Cardiac muscle cell (in vitro differentiated cells and primary cell): ENCODE data around the gene HOXA7. TPM values are rescaled to one million over a fixed set of nuclear protein-coding genes. Genes with fewer than 3 reads are reported as not detected.

Experiments used
- DNase-seq, 2 donors: peaks; one replicate each; pipeline versions ENCODE4 v3.0.0 to v3.0.0-alpha.2; 2010 to 2017; ENCODE audit warnings: low read depth in 1 of 2, low spot score in 1 of 2
- H3K27ac ChIP-seq: fragments of 200-600 bp; sonication (generic); 2 replicates; pipeline ENCODE4 v1.5.1; 2016
- H3K27me3 ChIP-seq: fragments of 200-600 bp; sonication (generic); 2 replicates; pipeline ENCODE4 v1.6.0; 2016; ENCODE audit warnings: control low read depth
- H3K36me3 ChIP-seq: fragments of 200-600 bp; sonication (generic); 2 replicates; pipeline ENCODE4 v1.5.1; 2016; ENCODE audit warnings: control low read depth
- H3K4me1 ChIP-seq: fragments of 200-600 bp; sonication (generic); 2 replicates; pipeline ENCODE4 v1.8.1; 2017; ENCODE audit warnings: low read depth, mild to moderate bottlenecking, mixed run types
- H3K4me3 ChIP-seq: fragments of 200-600 bp; sonication (generic); 2 replicates; pipeline ENCODE4 v1.5.1; 2016; ENCODE audit warnings: mild to moderate bottlenecking
- H3K9me3 ChIP-seq: fragments of 200-600 bp; sonication (generic); 2 replicates; pipeline ENCODE4 v1.5.1; 2017; ENCODE audit warnings: low read depth, mild to moderate bottlenecking, control low read depth
- polyA plus RNA-seq: library from polyadenylated mRNA; unstranded; fragments of >200 nt; fragmentation: Nextera tagmentation; extraction: Ambion mirVana; gene quantifications from 2 replicates; pipeline ENCODE4 v1.2.1, GENCODE V29; 2016
- total RNA-seq: library from RNA; depleted of rRNA; stranded (reverse); fragments of >200 nt; gene quantifications from 2 replicates; pipeline ENCODE4 v1.2.3, GENCODE V29; 2016
- TF ChIP-seq, protein P1 (sequence below): IDR thresholded peaks from 2 replicates; pipeline ENCODE4 v1.5.1; 2012; ENCODE audit warnings: low read depth, mild to moderate bottlenecking, low read length

The HOXA7 gene
- total and polyA plus RNA-seq, 2 experiments from 2014 or later = not detected

DNA sequence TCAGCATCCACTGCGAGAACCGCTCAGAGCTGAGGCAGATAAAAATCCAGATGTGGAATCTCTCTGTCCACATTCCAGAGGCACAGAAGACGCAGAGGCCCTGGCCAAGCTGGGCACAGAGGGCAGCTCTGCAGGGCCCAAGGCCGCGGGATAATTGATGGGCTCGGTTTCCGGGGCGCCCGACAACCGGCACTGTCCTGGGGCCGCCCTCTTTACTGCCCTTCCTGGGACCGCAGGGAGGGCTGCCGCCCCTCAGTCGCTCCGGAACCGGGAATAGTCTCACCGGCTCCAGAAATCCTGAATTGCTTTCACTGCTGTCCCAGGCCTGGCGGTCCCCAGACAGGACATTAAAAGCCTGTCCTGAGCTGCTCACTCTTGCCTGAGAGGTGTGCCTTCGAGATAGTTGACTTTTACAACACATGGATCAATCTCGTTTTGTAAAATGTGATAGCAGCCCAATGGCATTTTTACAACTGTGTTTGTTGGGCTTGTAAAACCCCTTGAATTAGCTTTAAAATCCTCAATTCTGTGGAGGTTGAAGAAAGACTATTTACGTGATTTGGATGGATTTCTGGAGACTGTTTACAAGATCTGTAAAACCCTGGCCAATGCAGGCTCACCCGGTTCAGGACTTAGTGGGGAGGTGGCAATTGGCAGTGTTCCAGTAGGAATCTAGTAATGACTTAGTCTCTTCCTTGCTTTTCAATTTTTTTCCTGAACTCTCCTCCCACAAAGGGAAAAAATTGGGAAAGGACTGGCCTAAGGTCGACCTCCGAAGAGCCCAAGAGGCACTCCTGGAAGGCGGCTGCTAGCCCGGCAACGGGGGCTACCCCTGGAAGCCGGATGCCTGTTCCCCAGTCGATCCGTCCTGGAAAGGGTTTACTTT is 7.5 kb downstream of the HOXA7 start:
- DNase-seq = no peak
- Histone ChIP-seq H3K27ac (no peak overlapping the region), H3K4me1 (no peaks in the 10 kb centered on the region), H3K36me3 (no peaks in the 10 kb centered on the region), H3K9me3 (no peaks in the 10 kb centered on the region), H3K27me3 (peaks cover 100% of the 10 kb centered on the region), H3K4me3 (no peak overlapping the region)
- TF ChIP-seq, protein P1, sequence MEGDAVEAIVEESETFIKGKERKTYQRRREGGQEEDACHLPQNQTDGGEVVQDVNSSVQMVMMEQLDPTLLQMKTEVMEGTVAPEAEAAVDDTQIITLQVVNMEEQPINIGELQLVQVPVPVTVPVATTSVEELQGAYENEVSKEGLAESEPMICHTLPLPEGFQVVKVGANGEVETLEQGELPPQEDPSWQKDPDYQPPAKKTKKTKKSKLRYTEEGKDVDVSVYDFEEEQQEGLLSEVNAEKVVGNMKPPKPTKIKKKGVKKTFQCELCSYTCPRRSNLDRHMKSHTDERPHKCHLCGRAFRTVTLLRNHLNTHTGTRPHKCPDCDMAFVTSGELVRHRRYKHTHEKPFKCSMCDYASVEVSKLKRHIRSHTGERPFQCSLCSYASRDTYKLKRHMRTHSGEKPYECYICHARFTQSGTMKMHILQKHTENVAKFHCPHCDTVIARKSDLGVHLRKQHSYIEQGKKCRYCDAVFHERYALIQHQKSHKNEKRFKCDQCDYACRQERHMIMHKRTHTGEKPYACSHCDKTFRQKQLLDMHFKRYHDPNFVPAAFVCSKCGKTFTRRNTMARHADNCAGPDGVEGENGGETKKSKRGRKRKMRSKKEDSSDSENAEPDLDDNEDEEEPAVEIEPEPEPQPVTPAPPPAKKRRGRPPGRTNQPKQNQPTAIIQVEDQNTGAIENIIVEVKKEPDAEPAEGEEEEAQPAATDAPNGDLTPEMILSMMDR = no peak

DNA sequence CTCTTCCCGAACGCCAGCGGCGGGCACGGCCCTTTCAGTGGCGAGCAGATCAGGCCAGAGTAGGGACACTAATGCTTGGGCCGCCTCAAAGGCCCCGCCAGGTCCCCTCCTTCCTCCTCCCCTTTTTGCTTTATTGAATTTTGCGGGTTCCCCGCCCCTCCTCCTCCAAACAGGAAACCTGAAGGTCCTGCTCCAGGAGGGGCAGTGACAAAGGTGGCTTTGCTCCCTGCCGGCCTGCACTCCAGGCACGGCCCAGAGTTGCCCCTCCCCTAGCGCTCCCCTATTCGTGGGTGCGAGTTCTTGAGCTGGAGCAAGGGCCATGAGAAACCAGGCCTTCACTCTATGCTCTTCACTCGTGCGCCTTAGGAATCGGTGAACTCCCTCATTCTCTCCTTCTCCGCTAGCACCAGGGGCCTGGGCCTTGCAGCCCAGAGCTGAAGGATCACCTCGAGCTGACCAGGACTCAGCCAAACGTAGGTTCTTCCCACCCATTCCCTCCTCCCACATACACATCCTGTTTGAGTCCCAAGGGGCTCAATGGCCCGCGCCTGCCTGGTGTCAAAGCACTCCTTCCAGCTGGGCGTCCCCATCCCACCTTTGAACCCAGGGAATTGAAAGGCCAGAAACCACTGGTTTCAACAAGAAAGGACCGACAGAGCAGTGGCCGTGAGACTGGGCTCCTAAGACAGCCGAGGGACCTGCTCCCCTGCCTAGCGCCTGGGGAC is 8.3 kb downstream of the HOXA7 start:
- Histone ChIP-seq H3K9me3 (no peaks in the 10 kb centered on the region), H3K27ac (no peak overlapping the region), H3K4me1 (no peaks in the 10 kb centered on the region), H3K4me3 (no peak overlapping the region), H3K27me3 (peaks cover 100% of the 10 kb centered on the region), H3K36me3 (no peaks in the 10 kb centered on the region)
- TF ChIP-seq, protein P1 = no peak
- no peak for DNase-seq

DNA sequence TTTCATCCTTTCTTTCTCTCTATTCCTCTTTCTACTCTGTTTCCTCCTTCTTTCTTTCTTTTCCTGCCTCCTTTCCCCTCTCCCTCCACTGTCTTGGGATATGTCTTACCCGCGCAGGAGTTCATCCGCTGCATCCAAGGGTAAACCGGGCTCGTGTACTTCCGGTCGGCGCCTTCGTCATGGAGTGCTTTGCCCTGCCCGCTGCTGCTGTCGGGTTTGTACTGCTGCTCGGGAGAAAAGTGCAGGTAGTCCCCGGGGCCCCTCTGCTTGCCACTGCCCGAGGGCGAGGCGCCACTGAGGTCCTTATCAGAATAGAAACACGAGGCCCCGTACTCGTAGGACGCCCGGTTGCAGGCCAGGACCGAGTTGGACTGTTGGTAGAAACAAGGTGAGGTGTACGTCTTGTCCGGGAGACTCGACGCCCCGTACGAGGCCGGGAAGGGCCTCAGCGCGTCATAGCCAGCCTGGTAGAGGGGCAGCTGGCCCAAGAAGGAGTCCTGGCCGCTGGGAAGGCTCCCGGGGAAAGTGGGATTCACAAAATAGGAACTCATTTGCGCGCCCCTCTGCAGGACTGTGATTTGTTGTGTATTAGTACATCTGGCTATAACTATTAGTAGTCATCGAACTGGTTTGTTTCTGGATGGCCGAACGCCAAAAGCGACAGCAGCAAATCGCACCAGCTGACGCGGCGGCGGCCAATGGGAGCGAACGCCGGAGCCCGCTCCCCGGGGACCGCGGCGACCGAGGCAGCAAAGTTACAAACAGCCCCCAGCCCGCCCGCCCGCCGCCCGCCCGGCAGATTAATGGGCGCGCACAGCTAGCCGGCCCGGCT is 9.1 kb downstream of the HOXA7 start, which contains the start of gene HOXA6:
HOXA6 (minus strand) TSS at position 576 of the 832 bp plus-strand sequence; CDS start at position 551, 25 bp downstream.
- no peak within 1 kb of the TSS for H3K4me3 ChIP-seq

DNA sequence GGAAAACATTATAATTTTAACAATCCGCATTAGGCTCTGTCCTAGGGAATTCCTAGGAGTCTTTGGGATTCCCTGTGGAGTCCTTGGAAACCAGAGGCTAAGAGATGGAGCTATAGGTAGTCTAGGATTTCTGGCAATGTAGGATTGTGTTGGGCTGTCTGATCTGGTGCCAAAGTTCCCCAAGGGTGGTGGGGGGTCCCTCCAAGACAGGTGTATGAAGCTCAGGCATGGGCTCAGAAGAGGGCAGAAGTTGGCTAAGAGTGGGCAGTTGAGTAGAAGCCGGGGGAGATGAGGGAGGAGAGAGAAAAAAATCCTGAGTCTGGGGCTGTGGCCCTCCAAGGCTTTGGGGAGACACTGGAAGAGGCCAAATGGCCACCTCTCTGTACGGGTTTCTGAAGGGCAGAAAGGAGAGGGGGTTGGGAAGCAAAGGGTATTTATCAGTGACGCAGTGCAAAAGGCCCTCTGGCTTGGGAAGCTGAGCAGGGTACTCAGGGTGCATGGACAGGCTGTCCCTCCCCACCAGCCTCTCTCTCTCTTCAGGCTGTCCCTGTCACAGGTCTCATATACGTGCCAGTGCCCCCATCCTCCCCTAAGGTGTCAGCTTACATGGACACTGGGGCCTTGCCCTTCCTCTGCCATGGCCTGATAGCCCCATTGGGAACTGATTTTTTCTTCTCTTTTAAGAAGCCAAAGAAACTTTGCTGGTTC is 9.8 kb downstream of the HOXA7 start:
- Histone ChIP-seq H3K4me1 (no peaks in the 10 kb centered on the region), H3K4me3 (no peak overlapping the region)
- TF ChIP-seq, protein P1 = no peak

More for the DNA sequence above, 9.1 kb downstream of the HOXA7 start, which contains the start of gene HOXA6:
- Histone ChIP-seq H3K9me3 (no peaks in the 10 kb centered on the region), H3K4me1 (no peaks in the 10 kb centered on the region), H3K36me3 (no peaks in the 10 kb centered on the region), H3K27ac (no peak within 1 kb of the TSS), H3K27me3 (peaks cover 100% of the 10 kb centered on the region)
- no peak for DNase-seq
- TF ChIP-seq, protein P1 = no peak

More for the DNA sequence above, 9.8 kb downstream of the HOXA7 start:
- no peak overlapping the region for H3K27ac ChIP-seq
- no peaks in the 10 kb centered on the region for H3K36me3 ChIP-seq
- DNase-seq = no peak
- H3K9me3 ChIP-seq = no peaks in the 10 kb centered on the region
- peaks cover 100% of the 10 kb centered on the region for H3K27me3 ChIP-seq
